GM12801 (cell line): ENCODE measurements around the gene VEGFB.

Experiments used
- TF ChIP-seq, protein P1 (sequence below): IDR thresholded peaks from one replicate; pipeline ENCODE4 v1.5.1; 2011; ENCODE audit warnings: control low read depth; ENCODE audit not compliant: insufficient read length; ENCODE audit errors: extremely low read depth

Gene VEGFB

DNA sequence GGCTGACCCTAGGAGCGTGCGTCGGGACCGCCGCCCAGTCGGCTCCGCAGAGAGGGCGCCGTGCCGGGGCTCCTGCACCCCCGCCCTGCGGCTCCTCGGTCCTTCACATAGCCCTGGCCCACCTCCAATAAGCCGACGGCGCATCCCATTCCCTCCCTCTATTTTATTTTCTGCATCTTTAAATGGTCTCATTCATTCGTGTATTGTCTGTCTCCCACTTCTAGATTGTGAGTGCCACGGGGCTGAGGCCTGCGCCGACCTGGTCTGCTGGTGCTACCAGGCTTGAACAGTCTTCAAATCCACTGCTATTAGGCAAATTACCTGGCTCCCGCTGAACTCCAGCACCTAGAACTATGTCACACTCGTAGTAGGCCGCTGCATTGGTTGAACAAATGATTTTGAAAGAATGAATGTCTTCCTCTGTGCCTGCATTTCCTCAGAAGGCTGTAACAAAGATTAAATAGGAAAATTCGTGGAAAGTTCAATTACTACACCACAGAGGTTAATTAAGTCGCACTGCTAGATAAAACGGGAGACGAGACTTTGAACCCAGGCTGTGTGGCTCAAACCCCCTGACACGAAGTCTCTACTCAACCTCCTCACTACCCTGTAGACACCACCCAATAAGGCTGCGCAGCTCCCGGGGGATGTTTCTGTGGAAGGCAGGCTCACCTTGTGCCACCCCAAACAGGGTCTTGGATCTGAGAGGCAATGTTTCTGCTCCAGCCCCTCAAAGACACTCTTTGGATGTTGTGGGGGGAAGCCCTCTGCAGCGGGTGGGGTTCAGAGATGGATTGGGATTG is 13.5 kb downstream of the VEGFB start:
- TF ChIP-seq, protein P1, sequence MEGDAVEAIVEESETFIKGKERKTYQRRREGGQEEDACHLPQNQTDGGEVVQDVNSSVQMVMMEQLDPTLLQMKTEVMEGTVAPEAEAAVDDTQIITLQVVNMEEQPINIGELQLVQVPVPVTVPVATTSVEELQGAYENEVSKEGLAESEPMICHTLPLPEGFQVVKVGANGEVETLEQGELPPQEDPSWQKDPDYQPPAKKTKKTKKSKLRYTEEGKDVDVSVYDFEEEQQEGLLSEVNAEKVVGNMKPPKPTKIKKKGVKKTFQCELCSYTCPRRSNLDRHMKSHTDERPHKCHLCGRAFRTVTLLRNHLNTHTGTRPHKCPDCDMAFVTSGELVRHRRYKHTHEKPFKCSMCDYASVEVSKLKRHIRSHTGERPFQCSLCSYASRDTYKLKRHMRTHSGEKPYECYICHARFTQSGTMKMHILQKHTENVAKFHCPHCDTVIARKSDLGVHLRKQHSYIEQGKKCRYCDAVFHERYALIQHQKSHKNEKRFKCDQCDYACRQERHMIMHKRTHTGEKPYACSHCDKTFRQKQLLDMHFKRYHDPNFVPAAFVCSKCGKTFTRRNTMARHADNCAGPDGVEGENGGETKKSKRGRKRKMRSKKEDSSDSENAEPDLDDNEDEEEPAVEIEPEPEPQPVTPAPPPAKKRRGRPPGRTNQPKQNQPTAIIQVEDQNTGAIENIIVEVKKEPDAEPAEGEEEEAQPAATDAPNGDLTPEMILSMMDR, result no peak

DNA sequence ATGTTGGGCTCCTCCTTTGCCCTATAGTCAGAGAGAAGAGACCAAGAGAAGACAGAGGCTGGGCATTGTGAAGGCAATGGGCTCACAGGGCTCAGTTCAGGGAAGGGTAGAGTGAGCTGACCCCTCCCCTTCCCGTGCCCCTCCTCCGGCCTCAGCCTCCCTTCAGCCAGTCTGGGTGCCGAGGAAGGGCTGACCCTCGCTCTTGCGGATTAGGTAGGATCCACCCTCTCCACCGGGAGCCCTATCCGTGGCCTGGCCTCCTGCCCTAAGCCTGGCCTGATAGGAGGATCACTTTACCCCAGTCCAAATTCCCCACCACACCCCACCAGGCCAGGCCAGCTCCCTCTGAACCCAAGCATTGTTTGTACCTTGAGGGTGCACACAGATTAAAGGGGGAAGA is 14.2 kb downstream of the VEGFB start:
- TF ChIP-seq, protein P1, result no peak

DNA sequence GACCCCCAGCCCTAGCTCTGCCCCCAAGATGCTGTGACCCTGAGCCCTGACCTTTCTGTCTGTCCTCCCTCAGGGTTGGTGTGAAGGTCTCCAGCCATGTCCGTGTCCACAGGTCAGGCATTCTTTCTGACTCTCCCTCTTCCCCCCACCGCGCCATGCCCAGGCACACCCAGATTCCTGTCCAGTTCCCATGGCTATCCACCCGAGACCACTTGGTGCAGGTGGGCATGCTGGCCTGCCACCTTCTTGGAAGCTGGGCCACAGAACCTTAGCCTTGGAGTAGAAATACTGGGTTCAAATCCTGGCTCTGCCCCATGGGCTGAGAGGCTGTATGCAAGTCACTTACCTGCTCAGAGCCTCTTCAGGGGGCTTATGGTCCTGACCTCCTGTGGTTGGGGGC is 14.7 kb downstream of the VEGFB start:
- TF ChIP-seq, protein P1, result no peak

DNA sequence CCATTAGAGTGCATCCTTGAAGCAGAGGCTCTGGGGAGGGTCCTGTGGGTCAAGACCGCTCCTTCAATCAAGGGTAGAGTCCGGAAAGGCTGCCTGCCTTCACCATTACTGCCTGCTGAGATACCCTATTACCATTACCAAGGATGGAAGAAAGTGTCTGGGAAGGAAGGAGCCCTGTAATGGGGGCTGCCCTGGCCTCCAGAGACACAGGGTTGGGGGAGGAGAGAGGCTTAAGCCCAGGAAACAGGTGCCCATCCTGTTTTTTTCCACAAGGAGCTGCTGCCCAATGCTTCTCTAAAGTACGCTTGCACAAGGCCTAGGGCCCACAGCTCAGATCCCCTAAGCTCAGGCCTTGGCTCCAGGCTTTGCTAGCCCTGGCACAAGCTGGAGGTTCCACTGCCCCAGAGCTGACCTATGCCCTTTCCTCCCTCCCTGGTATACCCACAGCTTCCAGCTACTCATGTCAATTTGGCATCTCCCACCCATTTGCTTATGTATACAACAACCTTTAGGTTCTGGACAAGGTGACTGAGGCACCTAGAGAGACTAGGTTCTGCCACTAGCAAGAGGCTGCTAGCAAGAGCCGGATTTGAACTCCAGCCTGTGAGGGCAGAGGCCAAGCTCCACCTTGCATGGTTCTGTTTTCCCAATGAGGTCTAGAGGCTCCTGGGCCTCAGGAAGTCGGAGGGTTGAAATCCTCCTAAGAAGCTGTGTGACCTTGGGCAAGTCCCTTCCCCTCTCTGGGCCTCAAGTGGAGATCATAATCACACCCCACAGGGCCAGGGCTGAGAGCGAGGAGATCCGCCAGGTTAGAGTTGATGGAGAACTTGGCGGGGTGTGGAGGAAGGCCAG is 15.4 kb downstream of the VEGFB start:
- TF ChIP-seq, protein P1, result no peak

DNA sequence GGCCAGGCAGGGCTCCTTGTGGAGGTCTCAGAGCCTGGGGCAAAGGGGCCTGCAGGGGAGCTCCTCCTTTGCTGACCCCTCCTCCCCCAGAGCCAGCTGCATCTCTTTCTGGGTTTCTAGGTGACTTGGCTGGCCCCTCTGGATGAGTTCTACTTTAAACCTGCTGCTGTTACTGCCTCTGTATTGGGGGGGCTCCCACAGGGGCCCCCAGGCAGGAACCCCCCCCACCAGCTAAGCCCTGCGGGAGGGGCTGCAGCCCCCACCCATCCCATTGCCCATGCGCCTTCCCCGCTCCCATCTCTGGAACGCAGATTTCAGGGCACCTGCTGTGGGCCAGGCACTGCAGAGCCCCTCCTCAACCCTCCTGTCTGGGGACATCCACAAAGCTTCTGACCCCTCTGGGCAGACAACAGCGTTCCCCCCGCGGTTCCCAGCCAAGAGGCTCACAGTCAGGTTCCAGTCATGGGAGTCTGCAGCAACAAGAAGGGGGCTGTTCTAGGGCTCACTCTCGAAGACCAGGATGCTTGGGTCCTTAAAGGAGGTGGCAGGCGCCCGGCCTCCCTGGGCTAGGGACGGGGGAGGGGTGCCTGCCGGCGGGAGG is 16.1 kb downstream of the VEGFB start:
- TF ChIP-seq, protein P1, result no peak

DNA sequence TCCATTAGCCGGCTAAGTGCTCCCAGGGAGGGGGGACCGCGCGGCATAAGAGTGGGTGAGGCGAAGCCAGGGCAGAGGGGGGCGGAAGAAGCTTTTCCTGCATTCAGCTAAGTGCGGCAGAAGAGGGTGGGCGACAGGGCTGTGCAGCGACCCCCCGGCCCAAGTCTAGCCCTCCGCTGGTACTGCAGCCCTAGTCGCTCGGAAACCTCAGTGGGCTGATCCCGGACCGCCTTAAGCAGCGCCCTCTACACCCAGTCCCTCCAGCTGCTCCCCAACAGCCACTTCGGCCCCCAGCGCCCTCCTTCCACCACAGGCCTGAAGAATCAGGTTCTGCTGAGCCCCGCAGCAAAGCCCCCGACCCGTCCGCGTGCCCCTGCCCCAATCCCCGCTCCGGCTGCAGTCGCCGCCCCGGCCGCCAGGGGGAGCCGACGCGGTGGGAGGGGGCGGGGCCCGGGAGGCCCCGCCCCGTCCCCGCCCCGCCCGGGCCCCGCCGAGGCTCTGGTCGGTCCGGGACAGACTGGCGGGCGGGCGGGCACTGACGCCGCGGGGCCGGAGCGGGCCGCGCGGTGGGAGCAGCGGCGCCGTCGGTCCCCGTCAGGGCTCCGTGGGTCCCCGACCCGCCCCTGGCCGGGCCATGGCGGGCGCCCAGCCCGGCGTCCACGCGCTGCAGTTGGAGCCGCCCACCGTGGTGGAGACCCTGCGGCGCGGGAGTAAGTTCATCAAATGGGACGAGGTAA is 16.8 kb downstream of the VEGFB start, which contains the start of gene PLCB3:
Gene PLCB3, plus strand, starts transcription at position 515 of the 737 bp plus-strand sequence. Its CDS starts 120 bp downstream, at position 635.
- TF ChIP-seq, protein P1, result no peak

DNA sequence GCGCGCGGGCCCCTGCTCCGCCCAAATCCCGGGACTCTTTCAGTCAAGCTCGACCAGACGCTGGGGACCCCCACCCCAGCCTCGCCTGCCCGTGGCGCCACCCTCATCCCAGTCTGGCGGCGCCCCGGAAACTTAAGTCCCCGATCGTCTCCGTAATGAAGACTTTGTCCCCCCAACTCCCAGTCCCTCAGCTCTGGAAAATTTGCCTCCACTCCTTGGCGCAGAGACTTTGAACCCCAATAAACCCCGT is 17.3 kb downstream of the VEGFB start:
- TF ChIP-seq, protein P1, result no peak
